ENCODE results near the gene NPC1.
"Not testable (repeated sequence)": the region's sequence is repeated elsewhere in the genome, so short reads cannot be mapped to it uniquely, and the experiment has no call there.

Gene NPC1

DNA sequence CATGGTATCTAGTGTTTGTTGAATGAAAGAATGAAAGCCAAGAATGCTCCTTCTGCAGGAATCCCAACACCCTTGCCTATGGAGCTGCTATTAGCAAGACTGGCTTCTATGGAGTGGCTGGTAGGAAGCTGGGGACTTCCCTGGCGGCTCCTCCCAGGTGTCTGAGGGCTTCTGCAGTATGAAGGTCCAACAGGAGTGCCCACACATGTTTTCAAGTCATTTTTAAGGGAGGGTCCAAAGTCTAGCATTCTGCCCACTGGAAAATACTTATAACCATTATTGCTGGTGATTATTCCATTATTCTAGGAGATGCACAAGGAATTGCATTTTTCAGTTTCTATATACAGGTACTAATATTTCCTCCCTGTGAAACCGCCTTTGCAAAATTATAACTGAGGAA is 21.9 kb upstream of the NPC1 start:
- no peak for DNase-seq

DNA sequence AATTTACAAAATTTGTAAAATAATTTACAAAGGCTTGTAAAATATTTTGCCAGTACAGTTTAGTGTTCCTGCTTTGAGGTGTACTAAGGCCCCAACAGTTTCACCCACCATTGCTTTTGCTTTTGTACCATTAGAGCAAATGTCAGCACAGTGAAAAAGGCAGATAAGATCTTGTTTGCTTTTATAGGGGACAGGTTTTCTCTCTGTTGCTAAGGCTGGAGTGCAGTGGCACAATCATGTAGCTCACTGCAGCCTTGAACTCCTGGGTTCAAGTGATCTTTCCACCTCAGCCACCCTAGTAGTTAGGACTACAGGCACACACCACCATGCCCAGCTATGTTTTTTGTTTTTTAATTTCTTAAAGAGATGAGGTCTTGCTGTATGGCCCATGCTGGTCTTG is 19.6 kb upstream of the NPC1 start:
- DNase-seq, result no peak

DNA sequence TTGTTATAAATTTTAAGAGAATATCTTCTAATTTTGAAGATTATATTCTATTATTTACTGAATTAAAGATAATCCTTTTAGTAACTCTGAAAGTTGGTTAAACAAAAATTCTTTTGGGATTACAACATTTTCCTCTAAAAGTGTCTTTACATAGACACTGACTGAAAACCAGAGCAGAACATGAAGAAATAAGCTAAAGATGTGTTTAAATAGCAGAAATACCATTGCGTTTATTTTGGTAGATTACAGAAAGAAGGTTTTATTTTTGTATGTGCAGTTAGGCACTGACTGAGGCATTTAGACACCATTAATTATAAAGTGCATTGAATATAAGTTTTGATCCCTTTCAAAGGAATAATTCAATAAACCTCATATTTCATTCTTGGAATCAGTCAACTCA is 13.5 kb upstream of the NPC1 start:
- no peak for DNase-seq

DNA sequence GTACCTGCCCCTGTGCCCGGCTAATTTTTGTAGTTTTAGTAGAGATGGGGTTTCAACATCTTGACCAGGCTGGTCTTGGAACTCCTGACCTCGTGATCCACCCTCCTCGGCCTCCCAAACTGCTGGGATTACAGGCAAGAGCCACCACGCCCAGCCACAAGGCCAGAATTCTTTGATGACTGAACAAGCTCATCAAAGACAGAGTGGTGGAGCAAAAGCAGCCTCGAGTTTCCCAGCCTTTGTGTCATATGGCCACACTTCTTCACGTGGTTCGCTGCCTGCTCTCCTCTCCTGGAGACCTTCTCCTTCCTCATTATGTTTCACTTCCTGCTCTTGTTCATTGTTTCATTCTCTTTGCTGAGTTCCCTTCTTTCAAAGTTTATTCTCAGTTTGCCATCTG is 9.9 kb upstream of the NPC1 start:
- DNase-seq, result no peak

DNA sequence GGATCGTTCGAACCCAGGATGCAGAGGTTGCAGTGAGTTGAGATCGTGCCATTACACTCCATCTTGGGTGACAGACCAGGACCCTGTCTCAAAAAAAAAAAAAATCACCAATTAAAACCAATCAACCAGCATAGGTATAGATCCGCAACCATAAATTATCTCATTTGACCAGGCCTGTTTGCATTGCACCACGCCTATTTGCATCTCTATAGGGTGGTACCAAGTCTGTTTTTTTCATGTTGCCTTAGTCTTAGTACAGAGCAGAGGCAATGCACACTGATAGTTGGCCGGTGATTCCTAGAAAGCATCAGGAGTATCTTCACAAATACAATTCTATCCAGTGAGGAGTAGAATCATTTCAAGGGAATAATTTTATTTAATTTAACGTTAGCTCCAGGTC is 9.3 kb upstream of the NPC1 start:
- no peak for DNase-seq

DNA sequence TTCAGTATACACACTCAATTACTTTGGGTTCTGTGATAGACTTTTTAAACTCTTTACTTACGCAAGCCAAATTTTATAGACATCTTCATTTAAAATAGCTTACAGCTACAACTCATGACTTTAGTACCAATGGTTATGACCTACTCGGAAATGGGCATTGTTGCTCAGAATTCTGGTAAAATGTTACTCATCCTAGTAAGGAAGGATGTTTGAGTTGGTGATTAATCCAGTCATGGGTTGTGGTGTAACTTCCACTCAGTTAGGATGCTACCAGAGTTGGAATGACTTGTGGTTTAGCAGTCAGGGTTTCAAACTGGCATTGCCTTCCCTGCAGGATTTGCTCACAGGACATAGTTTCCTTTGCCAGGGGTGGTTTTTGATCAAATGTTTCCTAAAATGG is 7.4 kb upstream of the NPC1 start:
- no peak for DNase-seq

DNA sequence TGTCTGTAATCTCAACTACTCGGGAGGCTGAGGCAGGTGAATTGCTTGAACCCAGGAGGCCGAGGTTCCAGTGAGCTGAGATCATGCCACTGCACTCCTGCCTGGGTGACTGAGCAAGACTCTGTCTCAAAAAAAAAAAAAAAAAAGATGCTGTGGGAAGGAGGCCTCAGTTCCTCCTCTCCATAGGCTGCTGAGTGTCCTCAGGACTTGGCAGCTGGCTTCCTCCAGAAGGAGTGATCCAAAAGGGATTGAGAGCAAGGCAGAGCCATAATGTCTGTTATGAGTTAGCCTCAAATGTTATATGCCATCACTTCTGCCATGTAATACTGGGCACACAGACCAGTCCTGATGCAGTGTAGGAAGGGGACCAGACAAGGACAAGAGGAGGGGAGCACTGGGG is 6.6 kb upstream of the NPC1 start:
- no peak for DNase-seq

DNA sequence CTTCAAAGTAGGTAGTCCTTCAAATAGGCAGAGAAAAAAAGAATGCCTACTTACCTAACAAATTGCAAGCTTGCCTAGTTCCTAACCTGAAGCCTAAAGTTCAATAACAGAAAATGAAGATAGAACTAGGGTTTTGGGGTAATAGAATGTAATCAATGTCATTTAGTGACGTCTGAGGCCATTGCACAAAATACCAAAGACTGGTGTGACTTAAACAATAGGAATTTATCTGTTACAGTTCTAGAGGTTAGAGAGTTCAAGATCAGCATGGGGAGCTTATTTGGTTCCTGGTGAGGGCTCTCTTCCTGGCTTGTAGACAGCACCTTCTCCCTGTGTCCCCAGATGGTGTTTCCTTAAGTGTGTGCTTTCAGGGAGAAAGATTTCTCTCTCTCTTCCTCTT is 4.7 kb upstream of the NPC1 start:
- no peak for DNase-seq

DNA sequence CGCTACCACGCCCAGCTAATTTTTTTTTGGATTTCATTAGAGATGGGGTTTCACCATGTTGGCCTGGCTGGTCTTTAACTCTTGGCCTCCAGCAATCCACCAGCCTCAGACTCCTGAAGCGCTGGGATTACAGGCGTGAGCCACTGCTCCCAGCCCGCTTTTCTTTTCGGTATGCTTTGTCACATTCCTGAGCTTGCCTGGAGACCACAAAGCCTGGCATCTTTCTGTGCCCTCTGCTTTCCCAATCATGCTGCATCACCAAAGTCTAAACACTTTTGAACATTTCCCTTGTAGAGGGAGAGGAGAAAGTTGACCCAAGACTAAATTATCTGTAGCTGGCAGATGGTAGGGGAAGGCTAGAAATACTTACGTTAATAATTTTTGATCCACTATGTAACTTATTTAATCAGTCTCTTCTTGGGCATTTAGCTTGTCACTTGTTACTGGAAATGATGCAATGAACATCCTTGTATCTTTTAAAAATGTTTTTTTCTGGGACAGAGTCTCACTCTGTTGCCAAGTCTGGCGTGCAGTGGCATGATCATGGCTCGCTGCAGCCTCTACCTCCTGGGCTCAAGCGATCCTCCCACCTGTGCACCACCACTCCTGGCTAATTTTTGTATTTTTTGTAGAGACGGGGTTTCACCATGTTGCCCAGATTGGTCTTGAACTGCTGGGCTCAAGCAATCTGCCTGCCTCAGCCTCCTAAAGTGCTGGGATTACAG is 2.7 kb upstream of the NPC1 start:
- no peak for DNase-seq

DNA sequence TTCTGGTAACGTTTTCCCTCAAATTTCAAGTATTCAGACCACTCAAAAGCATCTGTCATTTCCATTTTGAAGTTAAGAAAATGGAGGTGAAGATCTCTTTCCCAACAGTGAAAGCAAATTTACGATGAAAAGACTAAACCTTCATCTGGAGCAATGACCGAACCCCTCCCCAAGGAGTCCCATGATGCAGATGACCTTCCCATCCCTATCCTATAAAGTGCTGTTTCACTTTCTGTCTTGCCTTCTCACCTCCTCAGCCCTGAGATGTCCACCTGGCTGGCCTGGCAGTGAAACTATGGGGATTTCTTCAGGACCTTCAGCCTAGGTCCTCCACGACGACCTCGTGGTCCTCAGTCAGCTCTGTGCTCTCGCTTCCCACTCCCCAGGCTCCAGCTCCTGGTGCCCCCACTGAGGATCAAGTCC is 925 bp upstream of the NPC1 start:
- peak; percentile 3 for DNase-seq

DNA sequence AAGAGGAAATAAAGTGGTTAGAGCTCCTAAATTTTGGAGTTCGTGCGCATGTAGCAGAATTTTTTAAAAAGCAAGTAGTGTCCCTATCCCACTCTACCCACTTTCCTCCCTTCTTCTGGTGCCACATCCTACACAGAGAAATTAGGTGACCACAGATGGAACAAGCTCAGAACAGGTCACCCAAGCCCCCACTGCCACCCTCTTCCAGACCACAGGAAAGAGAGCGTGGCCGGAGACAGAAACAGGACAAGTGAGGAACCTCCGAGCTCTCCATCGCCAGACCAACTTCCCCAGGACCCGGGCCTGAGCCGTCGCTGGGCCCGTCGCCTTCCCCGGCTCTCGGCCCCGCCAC is 433 bp downstream of the NPC1 start:
- DNase-seq, result no peak

DNA sequence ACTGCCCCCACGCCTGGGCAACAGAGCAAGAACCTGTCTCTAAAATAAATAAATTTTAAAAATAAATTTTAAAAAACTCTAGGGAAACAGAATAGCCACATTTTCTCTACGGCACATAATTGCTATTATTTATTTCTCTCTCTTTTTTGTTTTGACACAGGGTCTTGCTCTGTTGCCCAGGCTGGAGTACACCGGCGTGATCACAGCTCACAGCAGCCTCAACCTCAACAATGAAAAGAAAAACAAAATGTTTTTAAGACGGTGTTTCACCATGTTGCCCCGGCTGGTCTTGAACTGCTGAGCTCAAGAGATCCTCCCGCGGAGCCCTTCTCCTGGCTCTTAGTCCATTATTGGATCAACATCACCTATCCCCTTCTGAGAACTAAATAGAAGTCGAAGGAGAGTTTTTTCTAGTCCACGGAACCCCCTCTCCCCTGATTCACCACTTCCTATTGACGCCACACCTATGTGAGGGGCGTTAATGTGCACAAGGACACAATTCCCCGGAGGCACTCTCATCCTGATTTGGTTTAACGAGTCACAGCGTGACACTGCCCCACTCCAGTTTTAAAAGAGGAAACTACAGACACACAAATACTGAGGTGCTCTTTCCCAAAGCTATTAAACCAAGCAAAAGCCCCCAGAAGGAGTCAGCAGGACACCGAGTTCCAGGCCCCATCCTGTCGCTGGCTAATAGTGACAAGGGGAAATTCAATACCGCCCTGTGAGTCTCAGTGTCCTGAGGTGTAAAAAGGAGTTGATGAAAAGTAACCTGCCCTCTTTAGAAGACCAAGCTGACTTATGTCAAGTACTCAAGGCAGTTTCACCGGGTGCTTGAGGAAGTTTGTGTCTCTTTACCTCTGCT is 1.1 kb downstream of the NPC1 start:
- peak; percentile 7 for DNase-seq

DNA sequence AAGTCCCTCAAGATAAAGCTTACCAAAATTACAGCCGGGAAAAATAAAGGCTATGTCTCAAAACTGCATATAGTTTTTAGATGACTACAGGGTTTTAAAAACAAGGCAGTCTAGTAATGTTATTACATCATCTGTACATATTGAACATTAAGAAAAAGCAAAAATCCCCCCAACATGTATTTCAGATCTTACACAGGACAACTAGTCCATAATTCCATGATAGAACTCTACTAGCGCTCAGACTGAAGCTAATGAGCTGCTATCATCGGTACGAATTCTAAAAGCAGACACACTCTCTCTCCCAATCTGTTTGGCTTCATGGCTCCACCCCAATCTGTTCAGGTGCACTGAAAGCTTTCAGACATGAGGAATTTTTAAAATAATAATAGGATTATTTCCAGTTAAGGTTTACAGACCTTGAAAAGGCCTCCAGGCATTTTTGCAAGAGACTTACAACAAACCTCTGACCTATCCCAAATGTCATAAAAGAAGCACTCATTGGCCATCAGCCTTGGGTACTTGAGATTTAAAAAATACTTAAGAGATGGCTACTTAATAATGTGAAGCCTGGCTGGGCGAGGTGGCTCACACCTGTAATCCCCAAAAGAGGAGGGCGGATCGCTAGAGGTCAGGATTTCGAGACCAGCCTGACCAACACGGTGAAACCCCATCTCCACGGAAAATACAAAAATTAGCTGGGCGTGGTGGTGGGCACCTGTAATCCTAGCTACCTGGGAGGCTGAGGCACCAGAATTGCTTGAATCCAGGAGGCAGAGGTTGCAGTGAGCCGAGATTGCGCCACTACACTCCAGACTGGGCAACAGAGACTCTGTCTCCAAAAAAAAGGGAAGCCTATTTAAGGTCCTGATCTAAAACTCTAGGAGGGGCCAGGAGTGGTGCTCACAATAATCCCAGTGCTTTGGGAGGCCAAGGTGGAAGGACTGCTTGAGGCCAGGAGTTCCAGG is 2.0 kb downstream of the NPC1 start:
- no peak for DNase-seq

DNA sequence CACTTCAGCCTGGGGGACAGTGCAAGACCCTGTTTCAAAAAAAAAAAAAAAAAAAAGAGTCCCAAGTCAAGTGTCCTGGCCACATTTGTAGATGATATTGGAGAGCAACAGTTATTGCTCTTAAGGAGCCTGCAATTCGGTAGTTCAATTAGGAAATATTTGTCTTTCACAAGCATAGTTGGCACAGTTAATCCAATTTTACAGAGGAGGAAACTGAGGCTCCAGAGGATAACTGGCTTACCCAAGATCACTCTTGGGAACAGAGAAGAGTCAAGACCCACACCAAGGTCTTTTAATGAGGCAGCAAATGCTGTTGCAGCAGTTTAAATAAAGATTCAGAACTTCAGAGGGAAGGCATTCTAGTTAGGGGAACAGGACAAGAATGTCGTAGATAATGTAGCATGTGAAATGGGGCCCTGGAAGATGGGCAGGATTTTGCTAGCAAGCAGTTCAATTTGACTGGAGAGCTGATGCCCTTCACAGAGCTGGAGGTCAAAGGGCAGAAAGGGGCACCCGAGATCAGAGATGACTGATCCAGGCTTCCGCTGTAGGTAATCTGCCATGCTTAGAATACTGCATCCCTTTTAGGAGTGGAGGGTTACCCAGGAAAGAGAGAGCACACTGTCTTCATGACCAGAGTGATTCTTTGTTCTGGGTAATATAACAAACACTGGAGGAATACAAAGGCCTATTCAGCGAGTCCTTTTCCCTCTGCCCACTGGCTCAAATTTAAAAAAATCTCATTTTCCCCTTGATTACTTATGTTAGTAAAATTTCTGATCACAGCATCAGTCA is 3.0 kb downstream of the NPC1 start:
- no peak for DNase-seq

DNA sequence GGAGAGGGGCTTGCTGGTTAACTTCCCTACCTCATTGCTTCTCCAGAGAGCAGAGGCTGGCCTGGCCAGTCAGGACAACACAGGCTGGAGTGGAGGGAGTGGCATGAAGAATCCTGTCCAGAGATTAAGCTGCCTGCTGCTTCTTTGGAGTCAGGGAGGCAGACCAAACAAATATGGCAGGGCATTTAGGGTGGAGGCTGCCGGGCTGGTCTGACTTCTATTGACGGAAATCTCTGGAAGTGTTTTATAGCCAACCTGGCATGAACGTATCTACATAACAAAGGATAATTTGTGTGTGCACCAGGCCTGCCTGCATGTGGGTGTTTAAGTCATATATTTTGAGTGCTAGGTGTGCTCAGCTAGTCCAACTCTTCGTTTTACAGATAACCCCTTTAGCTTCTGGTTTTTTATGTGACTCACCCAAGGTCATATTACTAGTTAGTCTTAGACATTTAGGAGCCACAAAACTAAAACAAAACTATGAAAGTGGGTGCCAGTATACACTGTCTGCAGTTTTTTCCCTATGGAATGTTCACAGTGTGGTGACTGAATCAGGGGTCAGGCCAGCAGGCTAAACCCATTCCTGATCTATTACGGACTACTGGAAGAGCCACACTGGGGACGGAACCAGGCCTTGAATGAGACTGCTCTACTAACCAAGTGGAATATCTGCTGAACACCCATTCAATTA is 5.5 kb downstream of the NPC1 start:
- no peak for DNase-seq

DNA sequence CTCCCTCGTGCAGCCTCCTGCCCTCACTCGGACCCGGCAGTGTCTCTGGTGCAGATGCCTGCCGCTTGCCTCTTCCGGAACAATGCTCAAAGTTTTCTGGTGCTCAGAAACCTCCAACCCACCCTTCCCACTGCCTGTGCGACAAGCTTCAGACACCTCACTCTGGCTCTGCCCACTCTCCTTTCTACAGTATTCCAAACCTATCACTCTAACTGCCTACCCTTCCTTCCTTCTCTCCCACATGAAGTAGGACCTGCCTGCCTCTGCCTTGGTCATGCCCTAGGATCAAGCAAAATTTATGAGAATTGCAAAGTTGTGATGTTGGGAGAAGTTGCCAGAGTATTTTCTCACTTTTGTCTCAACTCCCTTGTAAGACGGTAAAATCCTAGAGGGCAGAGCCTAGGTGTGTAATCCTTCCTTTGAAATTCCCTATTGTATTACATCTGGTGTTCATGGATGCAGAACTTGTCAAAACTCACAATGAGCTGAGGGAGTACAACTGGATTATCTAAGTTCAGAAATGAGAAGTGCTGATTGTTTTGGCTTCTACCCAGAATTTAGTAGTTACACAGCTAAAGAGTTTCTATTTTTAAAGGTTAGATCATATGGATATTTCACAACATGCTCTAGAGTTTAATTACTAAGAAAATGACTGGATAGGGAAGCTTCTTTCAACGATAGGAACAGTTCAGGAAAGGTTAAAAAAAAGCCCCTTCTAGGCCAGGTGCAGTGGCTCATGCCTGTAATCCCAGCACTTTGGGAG is 7.2 kb downstream of the NPC1 start:
- DNase-seq, result no peak

DNA sequence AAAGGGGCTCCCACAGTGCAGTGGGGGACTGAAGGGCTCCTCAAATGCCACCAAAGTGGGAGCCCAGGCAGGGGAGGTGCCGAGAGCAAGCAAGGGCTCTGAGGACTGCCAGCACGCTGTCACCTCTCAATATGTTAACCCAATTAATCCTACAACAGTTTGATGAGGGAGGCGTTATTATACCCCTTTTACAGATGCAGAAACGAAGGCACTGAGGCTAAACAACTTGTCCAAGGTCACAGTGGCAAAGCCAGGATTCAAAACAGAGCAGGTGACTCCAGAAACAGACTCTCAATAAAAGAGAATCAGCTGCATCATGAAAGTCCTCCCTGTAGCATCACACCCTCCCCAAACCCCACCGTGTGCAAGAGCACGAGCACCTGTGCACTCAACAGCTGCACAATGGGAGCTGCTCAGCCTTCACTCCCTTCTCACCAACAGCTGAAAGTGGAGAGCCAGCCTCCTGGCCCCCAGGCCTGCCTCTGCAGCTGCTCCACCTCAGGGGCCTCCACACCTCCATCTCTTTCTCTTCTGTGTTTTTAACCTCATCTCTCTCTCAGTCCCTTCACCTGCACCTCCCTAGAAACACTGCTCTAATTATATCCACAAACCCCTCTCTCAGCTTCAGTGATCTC is 8.1 kb downstream of the NPC1 start:
- no peak for DNase-seq

DNA sequence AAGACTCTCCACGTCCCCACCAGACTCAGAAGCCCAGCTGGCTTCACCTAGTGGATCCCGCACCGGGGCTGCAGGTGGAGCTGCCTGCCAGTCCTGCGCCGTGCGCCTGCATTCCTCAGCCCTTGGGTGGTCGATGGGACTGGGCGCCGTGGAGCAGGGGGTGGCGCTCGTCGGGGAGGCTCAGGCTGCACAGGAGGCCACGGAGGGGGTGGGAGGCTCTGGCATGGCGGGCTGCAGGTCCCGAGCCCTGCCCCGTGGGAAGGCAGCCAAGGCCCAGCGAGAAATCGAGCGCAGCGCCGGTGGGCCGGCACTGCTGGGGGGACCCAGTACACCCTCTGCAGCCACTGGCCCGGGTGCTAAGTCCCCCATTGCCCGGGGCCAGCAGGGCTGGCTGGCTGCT is 8.8 kb downstream of the NPC1 start:
- not testable (repeated sequence) for DNase-seq

DNA sequence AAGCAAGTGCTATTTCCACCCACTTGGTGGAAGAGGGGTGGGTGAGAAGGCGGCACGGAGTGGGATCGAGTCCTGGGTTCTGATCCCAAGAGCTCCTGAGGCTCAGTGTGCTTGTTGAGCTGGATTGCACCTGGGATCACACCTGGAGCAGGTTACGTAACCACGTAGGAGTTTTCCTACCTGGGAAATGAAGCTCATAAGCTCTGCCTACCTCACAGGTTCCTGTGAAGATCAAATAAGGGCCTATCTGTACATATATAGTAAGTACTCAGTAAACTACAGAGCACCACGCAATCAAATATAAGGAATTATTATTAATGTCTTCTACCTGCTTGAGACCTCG is 11.0 kb downstream of the NPC1 start:
- DNase-seq, result no peak

DNA sequence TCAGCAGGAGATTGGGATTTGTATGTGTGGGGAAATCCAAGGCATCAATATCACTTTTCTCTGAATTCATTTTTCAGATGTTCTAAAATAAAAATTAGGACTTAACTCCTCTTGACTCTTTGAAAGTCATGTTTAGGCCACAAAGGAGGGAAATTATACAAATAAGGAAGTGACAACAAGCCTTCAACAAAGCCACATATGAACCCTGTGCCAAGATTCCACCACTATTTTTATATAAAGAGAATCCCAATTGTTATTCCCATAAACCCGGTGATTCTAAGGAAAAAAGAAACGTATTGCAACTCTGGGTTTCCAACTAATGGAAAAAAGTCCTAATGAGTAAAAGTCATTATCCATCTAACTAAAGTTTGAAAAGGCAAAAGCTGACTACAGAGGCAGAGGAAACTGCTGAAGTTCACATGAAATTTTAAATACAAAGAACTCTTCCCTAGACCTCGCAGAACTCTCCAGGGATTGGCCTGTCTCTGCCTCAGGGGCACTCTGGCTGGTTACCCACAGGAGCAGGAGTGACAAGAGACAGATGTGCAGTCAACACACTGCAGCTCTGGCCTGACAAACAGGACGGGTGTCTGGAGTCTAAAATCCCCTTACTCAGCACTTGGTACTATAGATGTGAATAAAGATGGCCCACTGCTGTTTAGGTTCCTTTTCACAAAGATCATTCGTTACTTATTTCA is 11.5 kb downstream of the NPC1 start:
- no peak for DNase-seq

Measured in activated CD4-positive, alpha-beta T cell treated with anti-CD3 and anti-CD28 coated beads for 48 hours (primary cell).